GM12874 (cell line): ENCODE data around the gene EEF1AKMT1.

Experiments used
- TF ChIP-seq, protein P1 (sequence below): IDR thresholded peaks from 2 replicates; pipeline ENCODE4 v1.5.1; 2011; ENCODE audit warnings: low read depth, mild to moderate bottlenecking, control low read depth, low read length, moderate library complexity; ENCODE audit not compliant: insufficient read depth

Gene EEF1AKMT1

DNA sequence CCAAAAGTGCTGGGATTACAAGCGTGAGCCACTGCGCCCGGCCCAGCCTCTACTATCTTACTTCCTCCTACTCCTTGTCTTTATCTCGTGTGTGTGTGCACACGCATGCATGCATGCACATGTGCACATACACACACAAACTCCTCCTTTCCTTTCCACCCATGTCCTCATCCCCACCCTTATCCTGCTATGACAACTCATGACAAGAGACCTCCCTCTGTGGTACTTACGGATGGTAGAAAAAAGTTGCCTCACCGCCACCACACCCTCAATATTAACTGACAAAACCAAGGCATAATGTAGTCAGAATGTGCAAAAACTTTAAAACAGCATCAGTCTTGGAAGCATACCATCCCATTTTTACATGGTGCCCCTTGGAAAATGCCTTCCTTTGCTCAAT, 15.9 kb upstream of the EEF1AKMT1 start:
- TF ChIP-seq, protein P1, sequence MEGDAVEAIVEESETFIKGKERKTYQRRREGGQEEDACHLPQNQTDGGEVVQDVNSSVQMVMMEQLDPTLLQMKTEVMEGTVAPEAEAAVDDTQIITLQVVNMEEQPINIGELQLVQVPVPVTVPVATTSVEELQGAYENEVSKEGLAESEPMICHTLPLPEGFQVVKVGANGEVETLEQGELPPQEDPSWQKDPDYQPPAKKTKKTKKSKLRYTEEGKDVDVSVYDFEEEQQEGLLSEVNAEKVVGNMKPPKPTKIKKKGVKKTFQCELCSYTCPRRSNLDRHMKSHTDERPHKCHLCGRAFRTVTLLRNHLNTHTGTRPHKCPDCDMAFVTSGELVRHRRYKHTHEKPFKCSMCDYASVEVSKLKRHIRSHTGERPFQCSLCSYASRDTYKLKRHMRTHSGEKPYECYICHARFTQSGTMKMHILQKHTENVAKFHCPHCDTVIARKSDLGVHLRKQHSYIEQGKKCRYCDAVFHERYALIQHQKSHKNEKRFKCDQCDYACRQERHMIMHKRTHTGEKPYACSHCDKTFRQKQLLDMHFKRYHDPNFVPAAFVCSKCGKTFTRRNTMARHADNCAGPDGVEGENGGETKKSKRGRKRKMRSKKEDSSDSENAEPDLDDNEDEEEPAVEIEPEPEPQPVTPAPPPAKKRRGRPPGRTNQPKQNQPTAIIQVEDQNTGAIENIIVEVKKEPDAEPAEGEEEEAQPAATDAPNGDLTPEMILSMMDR, result no peak

DNA sequence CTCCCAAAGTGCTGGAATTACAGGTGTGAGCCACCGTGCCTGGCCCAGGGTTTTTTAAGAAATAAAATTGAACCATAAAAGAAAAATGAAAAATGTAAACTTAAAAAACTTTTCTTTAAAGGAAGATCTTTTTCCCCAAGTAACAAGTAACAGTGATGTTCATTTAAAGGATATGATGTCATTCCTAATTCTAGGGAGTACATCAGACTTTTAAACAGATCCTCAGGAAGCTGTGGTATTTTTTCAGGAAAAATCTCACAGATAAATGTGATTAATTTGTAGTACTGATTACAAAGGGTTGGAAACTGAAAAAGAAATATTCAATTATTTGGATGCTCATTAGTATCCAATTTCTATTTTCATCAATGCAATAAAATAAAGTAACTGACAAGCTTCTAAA, 14.6 kb upstream of the EEF1AKMT1 start:
- TF ChIP-seq, protein P1, result no peak

DNA sequence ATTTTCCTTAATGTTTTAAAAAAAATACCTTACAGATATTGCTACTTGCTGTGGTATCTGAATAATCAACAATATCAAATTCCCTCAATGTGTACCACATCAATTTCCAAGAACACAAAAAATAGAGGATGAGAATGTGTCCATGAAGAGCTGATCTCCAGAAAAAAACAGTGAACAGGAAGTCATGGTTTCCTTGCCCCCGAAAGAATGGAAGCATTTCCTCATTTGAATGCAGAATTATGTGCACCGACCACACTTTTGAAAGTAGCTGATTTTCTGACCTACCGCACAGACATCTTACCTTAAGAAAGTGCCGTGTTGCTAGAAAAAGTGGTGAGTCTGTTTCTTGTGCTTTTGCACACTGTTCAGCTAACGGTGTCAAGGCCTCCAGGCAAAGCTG, 13.4 kb upstream of the EEF1AKMT1 start:
- TF ChIP-seq, protein P1, result no peak

DNA sequence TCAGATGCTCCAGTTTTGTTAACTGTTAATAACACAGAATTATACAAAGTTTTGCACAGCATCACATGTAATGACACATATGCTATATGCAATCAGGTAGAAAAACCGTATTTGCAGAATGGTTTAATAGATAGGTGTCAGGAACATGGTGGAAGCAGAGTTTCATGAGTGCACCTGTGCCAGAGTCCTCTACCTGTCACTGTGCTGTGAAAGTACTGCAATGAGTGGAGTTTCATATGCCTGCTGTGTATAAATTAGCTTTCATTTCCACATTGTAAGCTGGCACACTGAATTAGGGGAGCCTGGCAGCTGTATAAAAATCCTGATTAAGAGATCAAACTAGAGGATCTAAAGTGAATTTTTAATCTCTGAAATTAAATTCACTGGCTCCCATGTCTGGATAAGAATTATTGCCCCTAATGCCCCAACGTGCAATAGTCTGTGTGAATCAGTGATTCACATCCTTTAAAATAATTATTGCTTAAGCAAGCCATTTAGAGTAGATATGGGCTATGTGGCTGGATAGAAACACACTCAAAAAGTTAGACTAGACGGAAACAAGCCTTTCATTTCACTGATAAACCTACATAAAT, 8.5 kb upstream of the EEF1AKMT1 start:
- TF ChIP-seq, protein P1, result no peak

DNA sequence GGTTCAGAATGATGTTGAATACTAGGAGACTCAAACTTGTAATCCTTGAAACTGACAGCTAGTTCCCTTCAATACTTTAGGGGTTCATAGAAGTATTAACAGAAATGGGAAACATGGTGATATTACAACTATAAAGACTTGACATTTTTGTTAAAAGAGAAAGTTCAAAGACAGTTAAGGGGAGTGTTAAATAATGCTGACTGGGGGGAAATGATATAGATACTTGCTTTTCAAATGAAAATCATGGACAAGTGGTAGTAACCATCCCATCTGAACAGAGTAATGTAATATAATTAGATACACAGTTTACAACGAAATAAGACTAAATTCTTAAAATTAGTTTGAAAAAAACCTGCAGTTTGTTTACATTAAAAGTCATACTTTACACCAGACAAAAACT, 6.6 kb upstream of the EEF1AKMT1 start:
- TF ChIP-seq, protein P1, result no peak

DNA sequence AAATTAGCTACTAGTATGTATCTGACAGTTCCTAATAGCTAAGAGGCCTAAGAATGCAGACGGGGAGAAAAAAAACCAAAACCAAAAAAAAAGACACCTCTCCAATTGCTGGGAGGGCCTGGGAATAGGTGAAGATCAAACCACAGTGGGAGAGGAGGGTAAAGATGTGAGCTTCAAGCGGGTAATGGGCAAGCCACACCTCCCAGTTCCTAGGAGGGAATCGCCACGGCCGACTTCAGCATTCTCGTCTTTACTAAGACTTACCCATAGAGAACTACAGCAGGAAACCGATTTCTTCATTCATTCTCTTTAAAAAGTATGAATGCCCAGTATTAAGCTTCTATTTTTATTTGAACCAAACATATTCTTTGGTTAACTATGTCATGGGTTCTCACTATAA, 5.6 kb upstream of the EEF1AKMT1 start:
- TF ChIP-seq, protein P1, result no peak

DNA sequence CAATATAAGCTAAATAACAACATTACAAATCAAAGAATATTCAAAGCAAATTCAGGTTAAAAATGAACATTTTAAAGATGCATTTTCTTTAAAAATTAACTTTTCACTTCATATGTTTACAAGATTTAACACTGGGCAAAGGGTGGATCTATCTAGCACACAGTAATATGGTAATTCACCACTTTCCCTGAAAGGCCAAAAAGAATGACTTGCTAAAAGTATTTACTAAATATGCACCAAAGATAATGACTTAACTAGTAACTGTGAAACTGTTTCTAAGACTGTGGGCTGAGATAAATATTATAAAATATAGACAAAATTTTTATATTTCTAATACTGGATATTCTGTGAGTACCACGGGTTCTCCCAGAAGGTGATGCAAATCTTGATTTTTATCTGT, 4.5 kb upstream of the EEF1AKMT1 start:
- TF ChIP-seq, protein P1, result no peak
